A673 (cell line): ENCODE results near the gene NXNL1.

Experiments
- EZH2 ChIP-seq: fragments of 200-600 bp; sonication (generic); IDR thresholded peaks from 2 replicates; pipeline ENCODE4 v1.6.1; 2017; ENCODE audit warnings: borderline replicate concordance, low read depth, mild to moderate bottlenecking, mixed read lengths, antibody characterized with exemption, low read length; ENCODE audit not compliant: poor library complexity, severe bottlenecking
- TF ChIP-seq, protein P1 (sequence below): fragments of 300-800, 200-600 bp; sonication (generic); conservative IDR thresholded peaks from 2 replicates; pipeline ENCODE4 v1.5.1; 2017; ENCODE audit warnings: low read depth, mild to moderate bottlenecking, antibody characterized with exemption, low read length, moderate library complexity, mixed read lengths

DNA sequence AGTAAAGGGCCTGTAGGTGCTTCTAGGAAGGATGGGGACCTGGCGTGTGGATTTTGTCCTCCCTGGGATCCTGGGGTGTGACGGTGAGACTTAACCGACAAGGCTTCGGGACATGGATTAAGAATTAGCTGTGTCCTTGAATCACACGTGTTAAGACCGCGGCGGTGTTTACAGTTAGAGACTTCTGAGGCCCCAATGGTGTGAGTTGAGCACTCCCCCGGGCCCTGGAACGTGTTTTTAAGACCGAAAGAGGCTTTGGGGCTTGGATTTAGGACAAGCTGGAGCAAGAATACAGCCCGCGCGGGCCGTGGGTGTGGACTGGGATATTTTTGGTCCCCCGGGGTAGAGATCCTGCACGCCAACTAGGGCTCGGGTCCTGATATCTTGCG is 8.4 kb upstream of the NXNL1 start:
- TF ChIP-seq, protein P1, sequence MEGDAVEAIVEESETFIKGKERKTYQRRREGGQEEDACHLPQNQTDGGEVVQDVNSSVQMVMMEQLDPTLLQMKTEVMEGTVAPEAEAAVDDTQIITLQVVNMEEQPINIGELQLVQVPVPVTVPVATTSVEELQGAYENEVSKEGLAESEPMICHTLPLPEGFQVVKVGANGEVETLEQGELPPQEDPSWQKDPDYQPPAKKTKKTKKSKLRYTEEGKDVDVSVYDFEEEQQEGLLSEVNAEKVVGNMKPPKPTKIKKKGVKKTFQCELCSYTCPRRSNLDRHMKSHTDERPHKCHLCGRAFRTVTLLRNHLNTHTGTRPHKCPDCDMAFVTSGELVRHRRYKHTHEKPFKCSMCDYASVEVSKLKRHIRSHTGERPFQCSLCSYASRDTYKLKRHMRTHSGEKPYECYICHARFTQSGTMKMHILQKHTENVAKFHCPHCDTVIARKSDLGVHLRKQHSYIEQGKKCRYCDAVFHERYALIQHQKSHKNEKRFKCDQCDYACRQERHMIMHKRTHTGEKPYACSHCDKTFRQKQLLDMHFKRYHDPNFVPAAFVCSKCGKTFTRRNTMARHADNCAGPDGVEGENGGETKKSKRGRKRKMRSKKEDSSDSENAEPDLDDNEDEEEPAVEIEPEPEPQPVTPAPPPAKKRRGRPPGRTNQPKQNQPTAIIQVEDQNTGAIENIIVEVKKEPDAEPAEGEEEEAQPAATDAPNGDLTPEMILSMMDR: no peak
- TF ChIP-seq EZH2: no peak
